GM23248 (cell line): ENCODE results near the gene SH3RF3.

Experiments used
- EZH2 ChIP-seq: fragments of 200-600 bp; sonication (generic); IDR thresholded peaks from 2 replicates; pipeline ENCODE4 v1.6.1; 2018; ENCODE audit warnings: antibody characterized with exemption, mild to moderate bottlenecking; ENCODE audit not compliant: insufficient read depth, poor library complexity, severe bottlenecking
- EZH2phosphoT487 ChIP-seq: fragments of 200-600 bp; sonication (generic); IDR thresholded peaks from 2 replicates; pipeline ENCODE4 v1.6.1; 2018; ENCODE audit warnings: antibody characterized with exemption, moderate library complexity, mild to moderate bottlenecking, low read depth; ENCODE audit not compliant: insufficient read depth

DNA sequence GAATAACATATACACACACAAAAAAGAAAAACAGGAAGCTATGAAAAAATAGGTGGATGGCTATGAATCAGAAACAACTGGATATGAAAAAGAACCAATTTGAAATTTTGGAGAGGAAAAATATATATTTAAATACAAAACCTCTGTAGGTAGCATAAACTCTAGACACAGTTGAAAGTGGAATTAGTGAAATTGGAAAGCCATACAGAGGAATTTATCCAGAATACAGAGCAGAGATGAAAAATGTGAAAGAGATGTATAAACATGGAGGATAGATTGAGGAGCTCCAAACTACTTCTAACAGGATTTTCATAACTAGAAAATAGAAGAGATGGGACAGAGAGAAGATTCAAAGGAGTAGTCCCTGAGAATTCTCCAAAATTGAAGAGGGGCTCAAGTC lies 315.9 kb downstream of the SH3RF3 start:
- TF ChIP-seq EZH2 (no peak), EZH2phosphoT487 (no peak)
